Measurements from ENCODE around the gene CAMKK1.
A peak's percentile ranks its signal among the peaks of the same experiment; 100 is the strongest.

CAMKK1 gene

GRCh38 chr17:3890082-3890877 lies 2.6 kb downstream of the CAMKK1 start:
- peak overlapping the region; percentile 93 for H3K27ac ChIP-seq (ENCODE audit: low read depth, low read length)
- no peaks in the 10 kb centered on the region for H3K27me3 ChIP-seq (ENCODE audit: control insufficient read depth, insufficient read depth, low read length)
- no peak overlapping the region for H3K4me3 ChIP-seq (ENCODE audit: low read length)
- H3K36me3 ChIP-seq (ENCODE audit: control insufficient read depth, insufficient read depth, low read length): peaks cover under 1% of the 10 kb centered on the region
- peaks cover 52% of the 10 kb centered on the region for H3K4me1 ChIP-seq (ENCODE audit: control insufficient read depth, insufficient read depth, low read length)
- H3K9ac ChIP-seq (ENCODE audit: low read length): no peak overlapping the region

GRCh38 chr17:3889325-3890012 lies 3.4 kb downstream of the CAMKK1 start:
- peaks cover 52% of the 10 kb centered on the region for H3K4me1 ChIP-seq (ENCODE audit: control insufficient read depth, insufficient read depth, low read length)
- H3K4me3 ChIP-seq (ENCODE audit: low read length): no peak overlapping the region
- H3K27ac ChIP-seq (ENCODE audit: low read depth, low read length): peak overlapping the region; percentile 93
- peaks cover 7% of the 10 kb centered on the region for H3K36me3 ChIP-seq (ENCODE audit: control insufficient read depth, insufficient read depth, low read length)
- H3K9ac ChIP-seq (ENCODE audit: low read length): no peak overlapping the region
- H3K27me3 ChIP-seq (ENCODE audit: control insufficient read depth, insufficient read depth, low read length): no peaks in the 10 kb centered on the region

- Histone ChIP-seq H3K4me3 (ENCODE audit: low read length) (peak overlapping the region; percentile 23), H3K27me3 (ENCODE audit: control insufficient read depth, insufficient read depth, low read length) (no peaks in the 10 kb centered on the region), H3K9ac (ENCODE audit: low read length) (no peak overlapping the region), H3K36me3 (ENCODE audit: control insufficient read depth, insufficient read depth, low read length) (peaks cover 15% of the 10 kb centered on the region), H3K4me1 (ENCODE audit: control insufficient read depth, insufficient read depth, low read length) (peaks cover 49% of the 10 kb centered on the region), H3K27ac (ENCODE audit: low read depth, low read length) (peak overlapping the region; percentile 93)
Observed at GRCh38 chr17:3888343-3889171, 4.3 kb downstream of the CAMKK1 start.

- H3K36me3 ChIP-seq (ENCODE audit: control insufficient read depth, insufficient read depth, low read length): peaks cover 21% of the 10 kb centered on the region
- no peak overlapping the region for H3K9ac ChIP-seq (ENCODE audit: low read length)
- peak overlapping the region; percentile 23 for H3K4me3 ChIP-seq (ENCODE audit: low read length)
- H3K4me1 ChIP-seq (ENCODE audit: control insufficient read depth, insufficient read depth, low read length): peaks cover 48% of the 10 kb centered on the region
- no peaks in the 10 kb centered on the region for H3K27me3 ChIP-seq (ENCODE audit: control insufficient read depth, insufficient read depth, low read length)
- H3K27ac ChIP-seq (ENCODE audit: low read depth, low read length): peak overlapping the region; percentile 86
Observed at GRCh38 chr17:3887804-3888203, 5.0 kb downstream of the CAMKK1 start.

- peaks cover 48% of the 10 kb centered on the region for H3K4me1 ChIP-seq (ENCODE audit: control insufficient read depth, insufficient read depth, low read length)
- no peaks in the 10 kb centered on the region for H3K27me3 ChIP-seq (ENCODE audit: control insufficient read depth, insufficient read depth, low read length)
- H3K27ac ChIP-seq (ENCODE audit: low read depth, low read length): peak overlapping the region; percentile 86
- no peak overlapping the region for H3K4me3 ChIP-seq (ENCODE audit: low read length)
- H3K36me3 ChIP-seq (ENCODE audit: control insufficient read depth, insufficient read depth, low read length): peaks cover 21% of the 10 kb centered on the region
- H3K9ac ChIP-seq (ENCODE audit: low read length): no peak overlapping the region
Observed at GRCh38 chr17:3887394-3887793, 5.5 kb downstream of the CAMKK1 start.

GRCh38 chr17:3886776-3887175 lies 6.1 kb downstream of the CAMKK1 start:
- peaks cover 45% of the 10 kb centered on the region for H3K4me1 ChIP-seq (ENCODE audit: control insufficient read depth, insufficient read depth, low read length)
- H3K4me3 ChIP-seq (ENCODE audit: low read length): no peak overlapping the region
- no peaks in the 10 kb centered on the region for H3K27me3 ChIP-seq (ENCODE audit: control insufficient read depth, insufficient read depth, low read length)
- peaks cover 21% of the 10 kb centered on the region for H3K36me3 ChIP-seq (ENCODE audit: control insufficient read depth, insufficient read depth, low read length)
- H3K27ac ChIP-seq (ENCODE audit: low read depth, low read length): no peak overlapping the region
- H3K9ac ChIP-seq (ENCODE audit: low read length): no peak overlapping the region

GRCh38 chr17:3885970-3886369 lies 6.9 kb downstream of the CAMKK1 start:
- Histone ChIP-seq H3K27me3 (ENCODE audit: control insufficient read depth, insufficient read depth, low read length) (no peaks in the 10 kb centered on the region), H3K4me1 (ENCODE audit: control insufficient read depth, insufficient read depth, low read length) (peaks cover 37% of the 10 kb centered on the region), H3K9ac (ENCODE audit: low read length) (no peak overlapping the region), H3K4me3 (ENCODE audit: low read length) (no peak overlapping the region), H3K27ac (ENCODE audit: low read depth, low read length) (no peak overlapping the region), H3K36me3 (ENCODE audit: control insufficient read depth, insufficient read depth, low read length) (peaks cover 21% of the 10 kb centered on the region)

- Histone ChIP-seq H3K4me1 (ENCODE audit: control insufficient read depth, insufficient read depth, low read length) (peaks cover 30% of the 10 kb centered on the region), H3K27ac (ENCODE audit: low read depth, low read length) (no peak overlapping the region), H3K9ac (ENCODE audit: low read length) (no peak overlapping the region)
Observed at GRCh38 chr17:3885271-3885670, 7.6 kb downstream of the CAMKK1 start.

GRCh38 chr17:3884188-3884587 lies 8.7 kb downstream of the CAMKK1 start:
- no peaks in the 10 kb centered on the region for H3K27me3 ChIP-seq (ENCODE audit: control insufficient read depth, insufficient read depth, low read length)
- H3K27ac ChIP-seq (ENCODE audit: low read depth, low read length): no peak overlapping the region
- H3K4me1 ChIP-seq (ENCODE audit: control insufficient read depth, insufficient read depth, low read length): peaks cover 19% of the 10 kb centered on the region
- H3K36me3 ChIP-seq (ENCODE audit: control insufficient read depth, insufficient read depth, low read length): peaks cover 21% of the 10 kb centered on the region
- H3K4me3 ChIP-seq (ENCODE audit: low read length): no peak overlapping the region
- H3K9ac ChIP-seq (ENCODE audit: low read length): no peak overlapping the region

More at GRCh38 chr17:3885271-3885670, 7.6 kb downstream of the CAMKK1 start:
- Histone ChIP-seq H3K27me3 (ENCODE audit: control insufficient read depth, insufficient read depth, low read length) (no peaks in the 10 kb centered on the region), H3K36me3 (ENCODE audit: control insufficient read depth, insufficient read depth, low read length) (peaks cover 21% of the 10 kb centered on the region), H3K4me3 (ENCODE audit: low read length) (no peak overlapping the region)

- peaks cover 3% of the 10 kb centered on the region for H3K4me1 ChIP-seq (ENCODE audit: control insufficient read depth, insufficient read depth, low read length)
- H3K27me3 ChIP-seq (ENCODE audit: control insufficient read depth, insufficient read depth, low read length): no peaks in the 10 kb centered on the region
- no peak overlapping the region for H3K27ac ChIP-seq (ENCODE audit: low read depth, low read length)
- H3K4me3 ChIP-seq (ENCODE audit: low read length): no peak overlapping the region
- peaks cover 21% of the 10 kb centered on the region for H3K36me3 ChIP-seq (ENCODE audit: control insufficient read depth, insufficient read depth, low read length)
- H3K9ac ChIP-seq (ENCODE audit: low read length): no peak overlapping the region
Observed at GRCh38 chr17:3882276-3882675, 10.6 kb downstream of the CAMKK1 start.

- Histone ChIP-seq H3K4me3 (ENCODE audit: low read length) (no peak overlapping the region), H3K4me1 (ENCODE audit: control insufficient read depth, insufficient read depth, low read length) (no peaks in the 10 kb centered on the region), H3K27ac (ENCODE audit: low read depth, low read length) (no peak overlapping the region), H3K27me3 (ENCODE audit: control insufficient read depth, insufficient read depth, low read length) (no peaks in the 10 kb centered on the region), H3K9ac (ENCODE audit: low read length) (no peak overlapping the region), H3K36me3 (ENCODE audit: control insufficient read depth, insufficient read depth, low read length) (peaks cover 24% of the 10 kb centered on the region)
Observed at GRCh38 chr17:3880983-3881382, 11.9 kb downstream of the CAMKK1 start.

Data from rectal smooth muscle tissue (tissue), 1 donor.